ENCODE results near the gene AXIN2.

- TF ChIP-seq CTCF (IDR thresholded peaks at IDR 0.05) (no peak), POLR2A (IDR thresholded peaks at IDR 0.05) (no peak)
These were observed 72.8 kb downstream of the AXIN2 start for GRCh38 chr17:65488665-65489064.
